ENCODE data around the gene GPR137. TPM values are rescaled to one million over a fixed set of nuclear protein-coding genes. Genes with fewer than 3 reads are reported as not detected.

Gene GPR137
- total and polyA plus RNA-seq, 12 donors: 15.6 to 69.8 (median 41.2) TPM

GRCh38 chr11:64268025-64268892 lies 17.4 kb upstream of the GPR137 start:
- H3K9me3 ChIP-seq (replicated peaks in 1 of 3): no peaks in the 10 kb centered on the region
- 20 to 26% (median 22%) methylated on average over 11 to 23 of the region's 23 CpGs for WGBS, 4 donors
- no peaks in the 10 kb centered on the region for H3K27me3 ChIP-seq
- H3K36me3 ChIP-seq (replicated peaks in 1 of 2): peaks cover 0 to 32% of the 10 kb centered on the region in 2 donors
- TF ChIP-seq, protein P1, sequence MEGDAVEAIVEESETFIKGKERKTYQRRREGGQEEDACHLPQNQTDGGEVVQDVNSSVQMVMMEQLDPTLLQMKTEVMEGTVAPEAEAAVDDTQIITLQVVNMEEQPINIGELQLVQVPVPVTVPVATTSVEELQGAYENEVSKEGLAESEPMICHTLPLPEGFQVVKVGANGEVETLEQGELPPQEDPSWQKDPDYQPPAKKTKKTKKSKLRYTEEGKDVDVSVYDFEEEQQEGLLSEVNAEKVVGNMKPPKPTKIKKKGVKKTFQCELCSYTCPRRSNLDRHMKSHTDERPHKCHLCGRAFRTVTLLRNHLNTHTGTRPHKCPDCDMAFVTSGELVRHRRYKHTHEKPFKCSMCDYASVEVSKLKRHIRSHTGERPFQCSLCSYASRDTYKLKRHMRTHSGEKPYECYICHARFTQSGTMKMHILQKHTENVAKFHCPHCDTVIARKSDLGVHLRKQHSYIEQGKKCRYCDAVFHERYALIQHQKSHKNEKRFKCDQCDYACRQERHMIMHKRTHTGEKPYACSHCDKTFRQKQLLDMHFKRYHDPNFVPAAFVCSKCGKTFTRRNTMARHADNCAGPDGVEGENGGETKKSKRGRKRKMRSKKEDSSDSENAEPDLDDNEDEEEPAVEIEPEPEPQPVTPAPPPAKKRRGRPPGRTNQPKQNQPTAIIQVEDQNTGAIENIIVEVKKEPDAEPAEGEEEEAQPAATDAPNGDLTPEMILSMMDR (IDR thresholded peaks at IDR 0.05): peak in 4 of 6 experiments; percentile 16 to 58 (median 41)
- no peak for TF ChIP-seq POLR2A (IDR thresholded peaks at IDR 0.05)
- H3K4me1 ChIP-seq (replicated peaks in 1 of 2): peaks cover 30 to 43% of the 10 kb centered on the region in 2 donors
- peak; percentile 89 to 97 (median 96) for DNase-seq
- peak overlapping the region in 1 of 4 donors; percentile 78 for H3K4me3 ChIP-seq
- intact Hi-C loops (cut with DNase I): no loop called here
- H3K27ac ChIP-seq: peak overlapping the region; percentile 94 to 97 (median 96)

- Histone ChIP-seq H3K4me1 (replicated peaks in 1 of 2) (peaks cover 30 to 43% of the 10 kb centered on the region in 2 donors), H3K36me3 (replicated peaks in 1 of 2) (peaks cover 0 to 24% of the 10 kb centered on the region in 2 donors), H3K9me3 (replicated peaks in 1 of 3) (no peaks in the 10 kb centered on the region), H3K4me3 (peak overlapping the region; percentile 19 to 91 (median 61)), H3K27ac (peak overlapping the region; percentile 94 to 97 (median 96)), H3K27me3 (no peaks in the 10 kb centered on the region)
- 0 to 1% (median 1%) methylated on average over 20 to 34 of the region's 34 CpGs for WGBS, 4 donors
- intact Hi-C loops (cut with DNase I): no loop called here
- peak; percentile 53 to 83 (median 71) for DNase-seq
- TF ChIP-seq POLR2A (IDR thresholded peaks at IDR 0.05): peak in 1 of 2 donors; percentile 86
- TF ChIP-seq, protein P1 (IDR thresholded peaks at IDR 0.05): peak in 1 of 6 experiments; percentile 4
Observed at GRCh38 chr11:64268893-64269539, 16.6 kb upstream of the GPR137 start.

GRCh38 chr11:64269540-64270220 lies 16.0 kb upstream of the GPR137 start:
- TF ChIP-seq POLR2A (IDR thresholded peaks at IDR 0.05): peak; percentile 4 to 10
- TF ChIP-seq, protein P1 (IDR thresholded peaks at IDR 0.05): peak in 3 of 6 experiments; percentile 6 to 15 (median 12)
- Histone ChIP-seq H3K9me3 (replicated peaks in 1 of 3) (no peaks in the 10 kb centered on the region), H3K4me3 (peak overlapping the region; percentile 25 to 91 (median 61)), H3K27me3 (no peaks in the 10 kb centered on the region), H3K4me1 (replicated peaks in 1 of 2) (peaks cover 30 to 43% of the 10 kb centered on the region in 2 donors), H3K36me3 (replicated peaks in 1 of 2) (peaks cover 0 to 18% of the 10 kb centered on the region in 2 donors), H3K27ac (peak overlapping the region; percentile 94 to 97 (median 96))
- DNase-seq: peak; percentile 97 to 100 (median 99)
- intact Hi-C loops (cut with DNase I): no loop called here
- WGBS, 4 donors: 0% methylated on average over 3 to 58 of the region's 58 CpGs

Measured in adrenal gland (tissue), 12 donors.